ENCODE measurements around the gene FOXP4. TPM values are rescaled to one million over a fixed set of nuclear protein-coding genes. Genes with fewer than 3 reads are reported as not detected.

FOXP4 gene
- total RNA-seq, 1 donor from 2014 or later, result 2.7 TPM

GRCh38 chr6:41528409-41528963 lies 17.7 kb upstream of the FOXP4 start:
- no peaks in the 10 kb centered on the region for H3K9me3 Mint-ChIP-seq
- H3K36me3 Mint-ChIP-seq, result no peaks in the 10 kb centered on the region
- Histone ChIP-seq H3K9ac (no peak overlapping the region), H3K27ac (no peak overlapping the region), H3K79me2 (ENCODE audit: low read depth) (no peaks in the 10 kb centered on the region), H3K36me3 (no peaks in the 10 kb centered on the region), H3F3A (ENCODE audit: low read depth) (peaks cover 25% of the 10 kb centered on the region), H3K4me3 (no peak overlapping the region), H3K9me3 (ENCODE audit: low read depth) (no peaks in the 10 kb centered on the region), H3K27me3 (peaks cover 80% of the 10 kb centered on the region), H2AFZ (replicated peaks) (peak overlapping the region; percentile 2), H3K4me2 (peak overlapping the region; percentile 75), H3K4me1 (peaks cover 24% of the 10 kb centered on the region), H4K20me1 (ENCODE audit: low read depth) (peaks cover 5% of the 10 kb centered on the region)
- no peak overlapping the region for H3K4me3 Mint-ChIP-seq
- no peak for DNase-seq (ENCODE audit: low spot score)
- TF ChIP-seq EZH2phosphoT487 (IDR thresholded peaks at IDR 0.05), result no peak
- TF ChIP-seq EZH2 (IDR thresholded peaks at IDR 0.05), result no peak
- TF ChIP-seq, protein P1, sequence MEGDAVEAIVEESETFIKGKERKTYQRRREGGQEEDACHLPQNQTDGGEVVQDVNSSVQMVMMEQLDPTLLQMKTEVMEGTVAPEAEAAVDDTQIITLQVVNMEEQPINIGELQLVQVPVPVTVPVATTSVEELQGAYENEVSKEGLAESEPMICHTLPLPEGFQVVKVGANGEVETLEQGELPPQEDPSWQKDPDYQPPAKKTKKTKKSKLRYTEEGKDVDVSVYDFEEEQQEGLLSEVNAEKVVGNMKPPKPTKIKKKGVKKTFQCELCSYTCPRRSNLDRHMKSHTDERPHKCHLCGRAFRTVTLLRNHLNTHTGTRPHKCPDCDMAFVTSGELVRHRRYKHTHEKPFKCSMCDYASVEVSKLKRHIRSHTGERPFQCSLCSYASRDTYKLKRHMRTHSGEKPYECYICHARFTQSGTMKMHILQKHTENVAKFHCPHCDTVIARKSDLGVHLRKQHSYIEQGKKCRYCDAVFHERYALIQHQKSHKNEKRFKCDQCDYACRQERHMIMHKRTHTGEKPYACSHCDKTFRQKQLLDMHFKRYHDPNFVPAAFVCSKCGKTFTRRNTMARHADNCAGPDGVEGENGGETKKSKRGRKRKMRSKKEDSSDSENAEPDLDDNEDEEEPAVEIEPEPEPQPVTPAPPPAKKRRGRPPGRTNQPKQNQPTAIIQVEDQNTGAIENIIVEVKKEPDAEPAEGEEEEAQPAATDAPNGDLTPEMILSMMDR (IDR thresholded peaks at IDR 0.05), result no peak
- H3K27me3 Mint-ChIP-seq (ENCODE audit: insufficient read depth, low read depth), result peaks cover 23% of the 10 kb centered on the region
- H3K4me1 Mint-ChIP-seq, result peaks cover 66% of the 10 kb centered on the region
- peak overlapping the region; percentile 57 for H3K27ac Mint-ChIP-seq

- Histone ChIP-seq H3K79me2 (ENCODE audit: low read depth) (no peaks in the 10 kb centered on the region), H2AFZ (replicated peaks) (no peak overlapping the region), H3K27ac (no peak overlapping the region), H3F3A (ENCODE audit: low read depth) (peaks cover 20% of the 10 kb centered on the region), H3K4me2 (no peak overlapping the region), H3K27me3 (peaks cover 74% of the 10 kb centered on the region), H3K4me3 (no peak overlapping the region), H3K4me1 (peaks cover 24% of the 10 kb centered on the region), H4K20me1 (ENCODE audit: low read depth) (peaks cover 5% of the 10 kb centered on the region), H3K9me3 (ENCODE audit: low read depth) (no peaks in the 10 kb centered on the region), H3K36me3 (no peaks in the 10 kb centered on the region), H3K9ac (no peak overlapping the region)
- Mint-ChIP-seq H3K27ac (peak overlapping the region; percentile 57), H3K36me3 (no peaks in the 10 kb centered on the region), H3K4me3 (no peak overlapping the region), H3K4me1 (peaks cover 60% of the 10 kb centered on the region), H3K27me3 (ENCODE audit: insufficient read depth, low read depth) (peaks cover 24% of the 10 kb centered on the region), H3K9me3 (no peaks in the 10 kb centered on the region)
- DNase-seq (ENCODE audit: low spot score), result no peak
- TF ChIP-seq EZH2phosphoT487 (IDR thresholded peaks at IDR 0.05) (no peak), EZH2 (IDR thresholded peaks at IDR 0.05) (no peak)
- TF ChIP-seq, protein P1 (IDR thresholded peaks at IDR 0.05), result no peak
Measured at GRCh38 chr6:41529049-41529448, 17.1 kb upstream of the FOXP4 start.

DNA sequence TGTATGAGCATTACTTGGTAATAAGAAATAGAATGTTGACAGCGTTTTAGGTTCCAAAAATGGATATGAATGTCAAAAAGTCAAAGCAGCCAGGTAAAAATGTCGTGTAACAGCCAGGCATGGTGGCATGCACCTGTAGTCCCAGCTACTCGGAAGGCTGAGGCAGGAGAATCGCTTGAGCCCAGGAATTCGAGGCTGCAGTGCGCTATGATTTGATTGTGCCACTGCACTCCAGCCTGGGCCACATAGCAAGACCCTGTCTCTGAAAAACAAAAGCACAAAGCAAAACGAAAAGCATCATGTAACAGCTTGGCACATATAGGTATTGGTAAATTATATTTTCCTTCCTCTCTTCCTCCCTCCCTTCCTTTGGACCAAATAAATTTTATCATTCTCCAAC lies 16.2 kb upstream of the FOXP4 start:
- DNase-seq (ENCODE audit: low spot score), result no peak
- Mint-ChIP-seq H3K27me3 (ENCODE audit: insufficient read depth, low read depth) (peaks cover 28% of the 10 kb centered on the region), H3K4me1 (peaks cover 51% of the 10 kb centered on the region), H3K27ac (no peak overlapping the region), H3K4me3 (no peak overlapping the region), H3K9me3 (no peaks in the 10 kb centered on the region), H3K36me3 (no peaks in the 10 kb centered on the region)
- H3K4me3 ChIP-seq, result no peak overlapping the region
- H3K27ac ChIP-seq, result no peak overlapping the region
- peaks cover 20% of the 10 kb centered on the region for H3F3A ChIP-seq (ENCODE audit: low read depth)
- H3K4me1 ChIP-seq, result peaks cover 16% of the 10 kb centered on the region
- no peak overlapping the region for H3K4me2 ChIP-seq
- peaks cover 73% of the 10 kb centered on the region for H3K27me3 ChIP-seq
- H4K20me1 ChIP-seq (ENCODE audit: low read depth), result peaks cover 5% of the 10 kb centered on the region
- no peaks in the 10 kb centered on the region for H3K9me3 ChIP-seq (ENCODE audit: low read depth)
- H3K9ac ChIP-seq, result no peak overlapping the region
- no peaks in the 10 kb centered on the region for H3K36me3 ChIP-seq
- no peaks in the 10 kb centered on the region for H3K79me2 ChIP-seq (ENCODE audit: low read depth)
- TF ChIP-seq EZH2phosphoT487 (IDR thresholded peaks at IDR 0.05) (no peak), EZH2 (IDR thresholded peaks at IDR 0.05) (no peak)
- TF ChIP-seq, protein P1 (IDR thresholded peaks at IDR 0.05), result no peak
- H2AFZ ChIP-seq (replicated peaks), result no peak overlapping the region

All from neural progenitor cell (in vitro differentiated cells).